ENCODE data around the gene TCF7. TPM values are rescaled to one million over a fixed set of nuclear protein-coding genes. Genes with fewer than 3 reads are reported as not detected.
A peak's percentile ranks its signal among the peaks of the same experiment; 100 is the strongest.

Gene TCF7
- polyA plus RNA-seq, 1 experiment, result 2.1 TPM

GRCh38 chr5:134115806-134116175, 1.3 kb downstream of the TCF7 start:
- ChIA-PET CTCF (no interaction called here), POLR2A (no interaction called here)
- Histone ChIP-seq H3K27ac (ENCODE audit: low read depth, low read length) (no peak overlapping the region), H3K9me3 (ENCODE audit: control insufficient read depth, insufficient read depth, low read length) (no peaks in the 10 kb centered on the region; the same call in 1 of the 2 replicates), H3K4me3 (ENCODE audit: low read depth, low read length) (peak overlapping the region; percentile 55; the same call in 1 of the 2 replicates), H3K27me3 (ENCODE audit: control insufficient read depth, insufficient read depth, low read length) (peaks cover 6% of the 10 kb centered on the region)
- no peak for DNase-seq (ENCODE audit: low read depth, low spot score)
- no peak for TF ChIP-seq CTCF (IDR thresholded peaks at IDR 0.05; ENCODE audit: low read depth, low read length)

DNA sequence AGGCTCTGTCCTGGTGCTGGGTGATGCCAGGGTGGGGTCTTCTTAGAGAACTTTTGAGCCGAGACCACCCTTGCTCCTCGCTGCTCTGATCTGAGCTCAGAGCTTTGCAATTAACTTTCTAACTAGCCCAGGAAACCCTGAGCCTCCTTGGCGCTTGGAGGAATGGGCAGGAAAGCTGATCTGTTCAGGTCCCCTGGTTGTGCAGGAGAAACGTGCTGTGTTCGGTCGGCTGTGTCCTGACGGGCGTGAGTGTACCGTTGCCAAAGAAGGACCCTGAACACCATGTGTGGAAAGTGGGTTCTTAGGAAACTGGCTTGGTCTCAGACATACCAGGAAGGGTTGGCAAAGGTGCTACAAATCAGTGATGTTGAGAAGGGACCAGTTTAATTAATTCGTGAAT, 1.8 kb downstream of the TCF7 start:
- H3K27me3 ChIP-seq (ENCODE audit: control insufficient read depth, insufficient read depth, low read length), result peaks cover 6% of the 10 kb centered on the region
- ChIA-PET CTCF (interaction anchor here (1.4 kb wide), 1 partner anchor 14 kb away, joined by 4 read pairs; no protein-coding TSS in a partner anchor), POLR2A (no interaction called here)
- no peak overlapping the region for H3K27ac ChIP-seq (ENCODE audit: low read depth, low read length)
- no peak for DNase-seq (ENCODE audit: low read depth, low spot score)
- H3K4me3 ChIP-seq (ENCODE audit: low read depth, low read length), result no peak overlapping the region
- TF ChIP-seq CTCF (IDR thresholded peaks at IDR 0.05; ENCODE audit: low read depth, low read length), result no peak
- H3K9me3 ChIP-seq (ENCODE audit: control insufficient read depth, insufficient read depth, low read length), result no peaks in the 10 kb centered on the region; the same call in 1 of the 2 replicates

- Histone ChIP-seq H3K9me3 (ENCODE audit: control insufficient read depth, insufficient read depth, low read length) (no peaks in the 10 kb centered on the region; the same call in 1 of the 2 replicates), H3K4me3 (ENCODE audit: low read depth, low read length) (no peak overlapping the region), H3K27me3 (ENCODE audit: control insufficient read depth, insufficient read depth, low read length) (peaks cover 6% of the 10 kb centered on the region), H3K27ac (ENCODE audit: low read depth, low read length) (no peak overlapping the region)
- CTCF ChIA-PET, result interaction anchor here (1.1 to 1.4 kb wide), 2 partner anchors 15 to 24 kb away, joined by 3 to 4 read pairs; no protein-coding TSS in a partner anchor
- POLR2A ChIA-PET, result no interaction called here
- no peak for DNase-seq (ENCODE audit: low read depth, low spot score)
- TF ChIP-seq CTCF (IDR thresholded peaks at IDR 0.05; ENCODE audit: low read depth, low read length), result no peak
Observed at GRCh38 chr5:134116789-134117761, 2.6 kb downstream of the TCF7 start.

DNA sequence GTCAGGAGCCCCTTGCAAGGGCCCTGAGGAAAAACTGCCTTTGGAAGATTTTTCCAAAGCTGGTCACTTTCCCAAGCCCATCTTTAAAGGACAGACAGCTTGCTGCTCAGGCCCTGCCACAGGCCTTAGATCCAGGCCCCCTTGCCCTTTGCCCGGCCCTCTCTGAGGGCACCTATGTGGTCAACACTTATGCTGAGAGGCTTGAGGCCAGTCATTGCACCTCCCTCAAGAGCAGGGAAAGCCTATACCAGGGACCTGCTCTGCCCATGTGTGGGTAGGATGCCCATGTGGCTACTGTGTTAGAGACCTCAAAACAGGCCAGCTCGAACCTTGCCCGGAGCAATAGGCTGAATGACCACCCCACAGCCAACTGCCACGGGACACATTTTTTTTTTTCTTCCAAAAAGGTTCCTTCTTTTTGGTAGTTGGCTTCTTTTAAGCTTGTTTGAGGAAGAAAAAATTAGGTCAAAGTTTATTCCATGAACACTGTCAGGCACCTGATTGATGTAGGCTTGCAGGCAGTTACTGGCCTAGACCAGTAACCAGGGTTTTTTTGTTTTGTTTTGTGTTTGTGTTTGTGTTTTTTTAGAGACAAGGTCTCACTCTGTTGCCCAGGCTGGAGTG, 3.8 kb downstream of the TCF7 start:
- Histone ChIP-seq H3K27me3 (ENCODE audit: control insufficient read depth, insufficient read depth, low read length) (peaks cover 6% of the 10 kb centered on the region), H3K4me3 (ENCODE audit: low read depth, low read length) (no peak overlapping the region), H3K27ac (ENCODE audit: low read depth, low read length) (no peak overlapping the region), H3K9me3 (ENCODE audit: control insufficient read depth, insufficient read depth, low read length) (no peaks in the 10 kb centered on the region; the same call in 1 of the 2 replicates)
- CTCF ChIA-PET, result interaction anchor here (1.1 to 1.9 kb wide), 3 partner anchors 17 to 79 kb away, joined by 3 to 8 read pairs (median 4); no protein-coding TSS in a partner anchor
- POLR2A ChIA-PET, result no interaction called here
- TF ChIP-seq CTCF (IDR thresholded peaks at IDR 0.05; ENCODE audit: low read depth, low read length), result no peak
- DNase-seq (ENCODE audit: low read depth, low spot score), result no peak
